ENCODE results near the gene MTHFSD. TPM values are rescaled to one million over a fixed set of nuclear protein-coding genes. Genes with fewer than 3 reads are reported as not detected.
A peak's percentile ranks its signal among the peaks of the same experiment; 100 is the strongest.

The MTHFSD gene
- total and polyA plus RNA-seq, 2 of the 8 experiments (the other 6 are each of a cell fraction or from before 2014, with no cell fraction given): 7.1 to 9.8 TPM

DNA sequence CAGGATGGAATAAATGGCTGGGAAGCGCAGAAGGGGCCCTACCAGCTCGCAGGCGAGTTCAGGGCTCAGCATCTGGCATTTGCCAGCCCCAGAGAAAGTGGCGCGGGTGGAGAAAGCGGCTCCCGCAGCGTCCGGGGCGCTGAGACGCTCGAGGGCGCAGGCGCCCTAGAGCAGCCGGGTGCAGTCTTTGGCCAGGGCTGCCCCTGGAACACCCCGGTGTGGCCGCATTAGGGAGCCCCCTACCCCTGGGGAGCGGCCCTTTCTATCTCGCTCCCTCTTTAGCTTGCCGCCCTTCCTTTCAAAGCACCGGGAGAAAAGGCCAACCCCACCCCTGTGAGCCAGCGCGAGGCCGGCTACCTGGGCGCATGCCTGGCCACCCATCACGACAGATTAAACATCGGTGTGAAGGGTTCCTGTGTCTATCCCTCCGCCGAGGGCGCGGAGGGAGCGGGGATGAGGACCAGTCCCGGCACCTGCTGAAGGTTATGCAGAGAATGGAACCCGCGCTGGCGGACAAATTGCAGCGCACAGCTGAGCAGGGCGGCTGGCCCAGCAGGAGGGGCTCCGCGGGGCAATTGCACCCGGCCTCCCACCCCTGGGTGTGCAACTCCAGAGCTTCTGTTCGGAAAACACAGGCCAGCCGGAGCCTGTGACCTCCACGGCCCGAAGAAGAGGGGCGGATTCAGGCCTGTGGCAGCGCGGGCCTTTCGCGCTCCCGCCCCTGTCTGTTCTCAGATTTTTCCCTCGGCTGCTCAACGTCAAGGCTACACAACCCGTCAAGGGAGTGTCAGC lies 60.3 kb downstream of the MTHFSD start (continued):
- TF ChIP-seq GABPA (IDR thresholded peaks at IDR 0.05; ENCODE audit: borderline replicate concordance, insufficient read depth, low read length): peak; percentile 48; the same call in 1 of the 2 replicates

Measured in H1 (cell line).